ENCODE results near the gene REPIN1. TPM values are rescaled to one million over a fixed set of nuclear protein-coding genes. Genes with fewer than 3 reads are reported as not detected.
A peak's percentile ranks its signal among the peaks of the same experiment; 100 is the strongest.

The REPIN1 gene
- total and polyA plus RNA-seq, 4 donors, result 17.1 to 118 (median 55.1) TPM

- peak overlapping the region in 1 of 2 donors; percentile 31 for H3K9ac ChIP-seq (ENCODE audit: low read depth in 1 of 2, low read length in 2 of 2)
- H3K4me1 ChIP-seq (ENCODE audit: control insufficient read depth in 4 of 4, insufficient read depth in 4 of 4, low read length in 3 of 4), result peaks cover 26 to 74% (median 70%) of the 10 kb centered on the region in 4 donors
- TF ChIP-seq HNF4A (conservative IDR thresholded peaks at IDR 0.05), result peak in 1 of 2 donors; percentile 4
- peak; percentile 40 for TF ChIP-seq YY1 (IDR thresholded peaks at IDR 0.05)
- peak; percentile 90 for TF ChIP-seq REST (IDR thresholded peaks at IDR 0.05)
- TF ChIP-seq ATF3 (IDR thresholded peaks at IDR 0.05), result no peak
- peak in 1 of 2 donors; percentile 38 for TF ChIP-seq RXRA (IDR thresholded peaks at IDR 0.05)
- H3K27me3 ChIP-seq (ENCODE audit: control insufficient read depth in 4 of 4, insufficient read depth in 4 of 4, low read length in 3 of 4), result no peaks in the 10 kb centered on the region
- no peaks in the 10 kb centered on the region for H3K9me3 ChIP-seq (ENCODE audit: control insufficient read depth in 4 of 4, low read length in 3 of 4)
- H3K36me3 ChIP-seq (ENCODE audit: control insufficient read depth in 4 of 4, insufficient read depth in 3 of 4, low read depth in 1 of 4, low read length in 3 of 4), result no peaks in the 10 kb centered on the region
- peak overlapping the region; percentile 69 to 81 (median 74) for H3K4me3 ChIP-seq (ENCODE audit: low read depth in 1 of 3, low read length in 3 of 3)
- peak overlapping the region; percentile 75 to 94 for H3K27ac ChIP-seq (ENCODE audit: low read depth in 1 of 2, low read length in 2 of 2)
- 7% methylated on average over 39 of the region's 39 CpGs for WGBS
- DNase-seq (ENCODE audit: low spot score), result peak; percentile 40
Observed at GRCh38 chr7:150340024-150340749, 28.4 kb upstream of the REPIN1 start.

GRCh38 chr7:150340875-150341262 is 27.8 kb upstream of the REPIN1 start:
- Histone ChIP-seq H3K9me3 (ENCODE audit: control insufficient read depth in 4 of 4, low read length in 3 of 4) (no peaks in the 10 kb centered on the region), H3K9ac (ENCODE audit: low read depth in 1 of 2, low read length in 2 of 2) (peak overlapping the region; percentile 65 to 76), H3K4me1 (ENCODE audit: control insufficient read depth in 4 of 4, insufficient read depth in 4 of 4, low read length in 3 of 4) (peaks cover 26 to 67% (median 63%) of the 10 kb centered on the region in 4 donors), H3K27ac (ENCODE audit: low read depth in 1 of 2, low read length in 2 of 2) (peak overlapping the region; percentile 75 to 94), H3K27me3 (ENCODE audit: control insufficient read depth in 4 of 4, insufficient read depth in 4 of 4, low read length in 3 of 4) (no peaks in the 10 kb centered on the region), H3K36me3 (ENCODE audit: control insufficient read depth in 4 of 4, insufficient read depth in 3 of 4, low read depth in 1 of 4, low read length in 3 of 4) (no peaks in the 10 kb centered on the region), H3K4me3 (ENCODE audit: low read depth in 1 of 3, low read length in 3 of 3) (peak overlapping the region; percentile 69 to 81 (median 74))
- 5% methylated on average over 29 of the region's 29 CpGs for WGBS
- DNase-seq (ENCODE audit: low spot score), result no peak
- TF ChIP-seq FOXA2 (IDR thresholded peaks at IDR 0.05), result no peak
- TF ChIP-seq TAF1 (conservative IDR thresholded peaks at IDR 0.05), result no peak
- no peak for TF ChIP-seq HNF4A (conservative IDR thresholded peaks at IDR 0.05)
- TF ChIP-seq YY1 (IDR thresholded peaks at IDR 0.05), result no peak
- TF ChIP-seq REST (IDR thresholded peaks at IDR 0.05), result no peak
- TF ChIP-seq CTCF (IDR thresholded peaks at IDR 0.05; ENCODE audit: low read depth, low read length, missing input control), result no peak
- no peak for TF ChIP-seq ZBTB33 (IDR thresholded peaks at IDR 0.05)
- no peak for TF ChIP-seq EGR1 (IDR thresholded peaks at IDR 0.05; ENCODE audit: low read depth in 2 of 2)
- no peak for TF ChIP-seq HNF4G (IDR thresholded peaks at IDR 0.05)
- no peak for TF ChIP-seq MAX (IDR thresholded peaks at IDR 0.05)
- TF ChIP-seq ATF3 (IDR thresholded peaks at IDR 0.05), result no peak
- no peak for TF ChIP-seq RAD21 (IDR thresholded peaks at IDR 0.05)
- no peak for TF ChIP-seq NR2F2 (IDR thresholded peaks at IDR 0.05)
- no peak for TF ChIP-seq RXRA (IDR thresholded peaks at IDR 0.05)
- no peak for TF ChIP-seq SP1 (IDR thresholded peaks at IDR 0.05)
- TF ChIP-seq GABPA (IDR thresholded peaks at IDR 0.05 in 1 of 2, conservative IDR thresholded peaks at IDR 0.05 in 1 of 2), result no peak
- TF ChIP-seq JUND (IDR thresholded peaks at IDR 0.05), result no peak
- no peak for TF ChIP-seq FOXA1 (IDR thresholded peaks at IDR 0.05)
